Right kidney (tissue), 1 donor: ENCODE results near the gene PLXDC1.
"Not testable (repeated sequence)": the region's sequence is repeated elsewhere in the genome, so short reads cannot be mapped to it uniquely, and the experiment has no call there.

Source experiments
- DNase-seq: peaks from one replicate; pipeline ENCODE4 v3.0.0-alpha.2; 2016

PLXDC1 gene

DNA sequence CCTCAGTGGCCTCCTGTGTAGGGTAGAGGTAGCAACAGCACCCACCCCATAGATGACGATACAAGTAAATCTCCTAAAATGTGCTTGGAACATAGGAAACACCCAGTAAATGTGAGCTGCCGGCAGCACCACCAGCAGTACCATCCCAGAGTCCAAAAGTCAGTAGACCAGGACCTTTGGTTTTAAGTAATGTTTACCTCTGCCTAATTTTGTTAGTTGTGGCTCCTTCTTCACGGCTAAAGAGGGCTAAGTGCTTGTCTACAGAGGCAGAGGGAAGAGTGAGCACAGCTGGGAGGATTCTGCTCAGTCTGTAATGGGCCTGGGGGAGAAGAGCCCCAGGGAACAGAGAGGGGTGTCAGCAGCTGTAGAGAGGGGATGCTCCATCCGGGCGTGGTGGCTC lies 92.9 kb downstream of the PLXDC1 start:
- DNase-seq: no peak

DNA sequence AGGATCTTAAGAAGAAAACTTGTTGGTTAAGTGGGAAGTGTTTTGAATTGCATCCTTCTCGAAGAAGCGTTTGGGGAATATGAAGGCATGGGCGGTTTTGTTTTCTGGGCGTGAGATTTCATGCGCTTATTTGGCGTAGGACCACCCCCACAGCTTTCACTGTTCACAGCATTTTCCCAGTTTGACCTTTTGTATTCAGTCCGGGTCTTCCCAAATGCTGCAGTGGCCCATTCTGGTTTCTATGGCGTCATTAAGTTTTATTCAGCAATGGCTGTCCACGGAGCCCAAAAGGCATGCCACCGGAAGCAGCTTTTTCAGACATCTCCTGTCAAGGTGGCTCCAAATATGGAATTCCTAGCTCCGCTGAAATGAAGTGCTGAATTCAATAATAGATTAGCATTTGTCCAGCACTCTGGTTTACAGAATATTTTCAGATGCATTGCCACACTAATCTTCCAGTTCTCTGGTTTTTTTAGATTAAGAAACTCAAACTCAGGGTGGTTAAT lies 93.7 kb downstream of the PLXDC1 start:
- DNase-seq: no peak

- no peak for DNase-seq
These were observed 97.3 kb downstream of the PLXDC1 start for GRCh38 chr17:39054111-39054645.

DNA sequence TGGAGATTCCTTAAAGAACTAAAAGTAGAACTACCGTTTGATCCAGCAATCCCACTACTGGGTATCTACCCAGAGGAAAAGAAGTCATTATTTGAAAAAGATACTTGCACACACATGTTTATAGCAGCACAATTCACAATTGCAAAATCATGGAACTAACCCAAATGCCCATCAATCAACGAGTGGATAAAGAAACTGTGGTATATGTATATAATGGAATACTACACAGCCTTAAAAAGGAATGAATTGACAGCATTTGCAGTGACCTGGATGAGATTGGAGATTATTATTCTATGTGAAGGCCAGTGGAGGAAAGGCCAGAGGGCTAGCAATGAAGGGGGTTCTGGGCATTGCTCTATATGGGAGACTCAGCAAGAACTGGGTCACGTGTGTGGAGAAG lies 99.0 kb downstream of the PLXDC1 start:
- DNase-seq: not testable (repeated sequence)

DNA sequence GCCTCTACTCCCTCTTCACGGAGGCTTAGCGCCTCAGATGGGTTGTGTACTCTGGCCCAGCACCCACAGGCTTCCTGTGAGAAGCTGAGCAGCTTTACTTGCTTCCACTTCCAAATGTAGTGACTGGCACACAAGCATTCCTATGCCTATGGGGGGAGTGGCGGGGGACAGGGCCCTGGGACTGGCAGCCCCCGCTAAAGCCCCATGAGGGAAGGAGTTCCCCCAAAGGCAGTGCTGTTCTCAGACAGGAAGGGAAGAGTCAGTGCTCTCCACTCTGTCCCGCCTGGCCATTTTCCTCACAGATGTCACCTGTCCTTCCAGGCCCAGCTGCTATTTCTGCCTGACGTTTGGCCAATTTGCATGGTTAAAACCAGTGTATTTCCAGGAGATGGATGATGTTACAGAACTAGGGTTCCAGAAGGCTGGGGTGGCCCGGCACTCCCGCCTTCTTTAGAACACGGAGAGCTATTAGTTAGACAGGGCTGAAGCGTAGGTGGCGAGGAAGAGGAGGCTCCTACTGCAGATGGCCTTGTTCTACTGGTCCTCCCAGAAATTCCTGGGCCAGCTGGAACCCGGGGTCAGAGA lies 100.3 kb downstream of the PLXDC1 start:
- DNase-seq: no peak

- no peak for DNase-seq
These were observed 105.3 kb downstream of the PLXDC1 start for GRCh38 chr17:39045948-39046679.

- no peak for DNase-seq
These were observed 115.4 kb downstream of the PLXDC1 start for GRCh38 chr17:39036009-39036408.

GRCh38 chr17:39035578-39035977 lies 115.9 kb downstream of the PLXDC1 start:
- not testable (repeated sequence) for DNase-seq

DNA sequence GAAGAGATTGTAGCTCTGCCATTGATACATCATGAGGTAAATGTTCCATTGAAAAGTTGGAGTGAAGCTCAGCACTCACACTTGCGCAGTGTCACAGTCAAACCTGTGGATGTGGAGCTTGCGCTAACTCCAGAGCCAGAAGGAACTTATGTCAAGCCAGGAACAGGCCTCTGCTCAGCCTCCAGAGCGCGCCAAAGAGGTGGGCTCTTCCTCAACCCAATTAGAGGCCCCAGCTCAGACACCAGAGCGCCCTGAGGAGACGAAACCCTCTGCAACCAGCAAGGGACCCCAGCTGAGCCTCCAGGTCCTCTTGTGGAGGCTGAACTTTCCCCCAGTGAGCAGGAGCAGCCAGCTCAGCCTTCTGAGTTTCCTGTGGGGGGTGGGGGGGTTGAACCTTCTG lies 122.7 kb downstream of the PLXDC1 start:
- DNase-seq: no peak

GRCh38 chr17:39027455-39028035 lies 123.9 kb downstream of the PLXDC1 start:
- DNase-seq: no peak

GRCh38 chr17:39026980-39027451 lies 124.4 kb downstream of the PLXDC1 start:
- no peak for DNase-seq

DNA sequence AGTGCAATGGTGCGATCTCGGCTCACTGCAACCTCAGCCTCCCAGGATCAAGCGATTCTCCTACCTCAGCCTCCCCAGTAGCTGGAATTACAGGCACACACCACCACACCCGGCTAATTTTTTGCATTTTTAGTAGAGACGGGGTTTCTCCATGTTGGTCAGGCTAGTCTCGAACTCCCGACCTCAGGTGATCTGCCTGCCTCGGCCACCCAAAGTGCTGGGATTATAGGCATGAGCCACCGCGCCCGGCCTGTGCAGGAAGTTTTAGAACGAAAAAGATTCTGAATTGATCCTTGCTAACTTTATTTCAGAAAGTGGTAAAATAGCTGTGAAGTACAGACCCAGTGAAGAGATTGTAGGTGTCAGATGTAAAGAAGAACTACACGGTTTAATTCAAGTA lies 125.1 kb downstream of the PLXDC1 start:
- DNase-seq: not testable (repeated sequence)

DNA sequence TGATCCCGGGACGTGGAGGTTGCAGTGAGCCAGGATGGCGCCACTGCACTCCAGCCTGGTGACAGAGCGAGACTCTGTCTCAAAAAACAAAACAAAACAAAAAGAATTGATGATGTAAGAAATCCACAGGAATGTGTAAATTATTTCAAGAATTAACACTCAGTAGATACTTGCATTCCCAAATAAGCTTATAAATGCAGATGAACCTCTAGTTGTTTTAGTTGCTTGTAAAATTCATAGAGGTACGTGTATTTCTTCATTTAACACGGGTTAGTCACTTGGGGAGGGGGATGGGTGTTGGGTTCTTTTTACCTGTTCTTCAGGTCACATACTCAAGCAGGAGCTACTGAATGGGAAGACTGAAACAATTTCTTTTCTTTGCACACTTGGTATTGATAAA lies 128.5 kb downstream of the PLXDC1 start:
- no peak for DNase-seq

DNA sequence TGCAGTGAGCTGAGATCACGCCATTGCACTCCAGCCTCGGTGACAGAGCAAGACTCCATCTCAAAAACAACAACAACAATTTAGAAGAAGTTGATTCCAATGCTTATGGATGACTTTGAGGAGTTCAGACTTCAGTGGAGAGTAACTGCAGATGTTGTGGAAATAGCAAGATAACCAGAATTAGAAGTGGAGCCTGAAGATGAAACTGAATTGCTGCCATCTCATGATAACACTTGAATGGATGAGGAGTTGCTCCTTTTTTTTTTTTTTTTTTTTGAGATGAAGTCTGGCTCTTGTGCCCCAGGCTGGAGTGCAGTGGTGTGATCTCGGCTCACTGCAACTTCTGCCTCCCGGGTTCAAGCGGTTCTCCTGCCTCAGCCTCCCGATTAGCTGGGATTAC lies 131.4 kb downstream of the PLXDC1 start:
- DNase-seq: not testable (repeated sequence)

DNA sequence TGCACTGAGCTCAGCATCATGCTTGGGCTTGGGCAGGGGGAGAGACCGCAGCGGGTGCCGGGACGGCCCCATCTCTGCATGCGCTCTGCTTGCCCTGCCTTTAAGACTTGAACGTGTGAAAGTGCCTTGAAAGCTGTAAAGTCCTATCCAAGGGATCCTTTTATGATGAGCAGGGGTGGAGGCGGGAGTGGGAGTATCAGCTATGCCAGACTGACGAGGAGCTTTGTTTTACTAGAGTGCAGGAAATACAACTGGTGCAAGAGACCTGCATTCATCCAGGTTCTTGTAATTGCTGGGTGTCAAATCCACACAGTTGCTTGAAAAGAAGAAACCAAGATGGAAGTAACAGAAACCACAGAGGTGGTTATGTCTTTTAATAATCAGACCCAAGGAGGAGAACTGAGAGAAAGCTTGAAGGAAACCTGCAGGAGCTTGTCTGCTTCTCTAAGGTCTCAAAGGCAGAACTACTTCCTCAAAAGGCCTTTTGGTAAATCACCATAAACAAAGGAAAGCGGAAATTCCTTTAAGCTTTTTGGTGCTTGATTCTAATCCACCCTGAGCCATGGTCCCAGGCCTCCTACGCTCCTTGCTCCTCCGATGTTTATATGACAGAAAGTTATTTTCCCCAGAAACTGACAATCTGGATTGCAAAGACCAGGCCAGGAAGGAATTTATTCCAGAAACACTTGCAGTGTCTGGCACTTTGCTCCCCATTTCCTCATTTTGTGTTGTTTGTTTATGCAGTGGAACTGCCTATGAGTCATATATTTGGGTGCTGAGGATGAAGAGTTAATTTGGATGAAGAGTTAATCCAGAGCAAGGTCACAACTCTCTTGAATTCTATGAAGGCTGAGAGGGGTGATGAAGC lies 132.9 kb downstream of the PLXDC1 start:
- no peak for DNase-seq

DNA sequence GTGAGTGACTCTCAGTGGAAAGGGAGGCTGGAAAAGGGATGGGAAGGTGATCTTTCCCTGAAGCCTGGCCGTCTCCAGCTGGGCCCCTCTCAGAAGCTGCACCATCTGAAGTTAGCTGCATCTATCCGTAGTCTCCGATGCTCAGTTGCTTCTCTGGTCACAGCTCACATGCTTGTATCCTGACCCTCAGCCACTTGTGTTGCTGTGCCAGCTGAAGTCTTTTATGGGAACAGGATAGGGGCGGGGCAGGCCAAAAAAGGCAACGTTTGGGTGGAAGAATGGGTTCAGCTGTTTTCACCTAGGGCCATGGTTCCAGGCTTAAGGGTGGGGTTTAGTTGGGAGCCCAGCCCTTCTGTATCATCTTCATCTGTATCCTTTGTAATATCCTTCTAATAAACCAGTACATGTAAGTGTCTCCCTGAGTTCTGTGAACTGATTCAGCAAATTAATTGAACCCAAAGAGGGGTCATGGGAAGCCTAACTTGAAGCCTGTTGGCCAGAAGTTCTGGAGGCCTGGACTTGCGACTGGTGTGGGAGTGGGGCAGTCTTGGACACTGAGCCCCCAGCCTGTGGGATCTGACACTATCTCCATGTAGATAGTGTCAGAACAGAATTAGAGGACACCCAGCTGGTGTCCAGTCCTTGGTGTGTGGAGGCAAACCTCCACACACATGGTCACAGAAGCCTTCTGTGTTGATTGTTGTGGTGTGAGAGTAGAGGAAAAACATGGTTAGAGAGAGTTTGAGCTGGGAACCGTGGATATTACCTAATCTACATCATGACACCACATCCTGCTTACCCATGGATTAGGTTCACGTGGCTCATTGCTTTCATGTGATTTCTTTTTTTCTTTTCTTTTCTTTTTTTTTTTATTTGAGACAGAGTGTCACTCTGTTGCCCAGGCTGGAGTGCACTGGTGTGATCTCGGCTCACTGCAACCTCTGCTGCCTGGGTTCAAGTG lies 135.0 kb downstream of the PLXDC1 start:
- DNase-seq: no peak

GRCh38 chr17:39015546-39015935 lies 135.9 kb downstream of the PLXDC1 start:
- no peak for DNase-seq

- no peak for DNase-seq
These were observed 136.5 kb downstream of the PLXDC1 start for GRCh38 chr17:39014795-39015545.

DNA sequence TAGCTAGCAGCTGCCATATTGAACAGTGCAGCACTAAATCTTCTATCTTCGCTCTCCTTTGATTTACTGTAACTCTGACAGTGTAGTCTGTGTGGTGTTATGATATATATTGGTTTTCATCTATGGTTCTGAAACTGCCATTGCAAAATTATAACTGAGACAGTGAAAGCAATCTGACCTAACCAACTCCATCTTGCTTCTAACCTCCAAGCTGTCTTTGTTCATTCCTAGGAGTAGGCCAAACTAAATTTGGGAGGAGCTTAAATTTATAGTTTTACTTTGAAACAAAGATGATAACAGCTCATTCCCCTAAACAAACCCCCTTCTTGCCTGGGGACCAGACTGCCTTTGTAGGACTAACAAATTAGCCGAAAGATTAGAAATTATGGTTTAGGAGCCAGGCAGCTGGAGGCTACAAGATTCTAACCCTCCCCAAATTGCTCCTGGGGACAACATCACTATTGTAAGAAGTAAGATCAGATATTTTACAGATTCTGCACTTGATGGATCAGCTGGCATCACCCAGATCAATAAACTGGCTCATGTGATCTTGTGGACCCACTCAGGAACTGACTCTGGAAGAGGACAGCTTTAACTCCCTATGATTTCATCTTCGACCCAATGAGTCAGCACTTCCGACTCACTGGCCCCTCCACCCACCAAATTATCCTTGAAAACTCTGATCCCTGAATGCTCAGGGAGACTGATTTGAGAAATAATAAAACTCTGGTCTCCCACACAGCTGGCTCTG lies 137.2 kb downstream of the PLXDC1 start:
- DNase-seq: no peak
